Left ventricle myocardium inferior (tissue), 1 donor: ENCODE measurements around the gene RPS6KA2. TPM values are rescaled to one million over a fixed set of nuclear protein-coding genes. Genes with fewer than 3 reads are reported as not detected.

Experiments used
- DNase-seq: peaks from one replicate; pipeline ENCODE4 v3.0.0-alpha.2; 2020
- H3K27ac ChIP-seq: fragments of 200-600 bp; replicated peaks from 2 replicates; pipeline ENCODE4 v1.8.0; 2021
- H3K27me3 ChIP-seq: fragments of 200-600 bp; 2 replicates; pipeline ENCODE4 v1.8.0; 2021; ENCODE audit warnings: low read depth
- H3K36me3 ChIP-seq: fragments of 200-600 bp; 2 replicates; pipeline ENCODE4 v1.8.0; 2021
- H3K4me1 ChIP-seq: fragments of 200-600 bp; 2 replicates; pipeline ENCODE4 v1.8.0; 2021
- H3K4me3 ChIP-seq: fragments of 200-600 bp; 2 replicates; pipeline ENCODE4 v1.8.0; 2021; ENCODE audit warnings: mild to moderate bottlenecking, moderate library complexity
- H3K9me3 ChIP-seq: fragments of 200-600 bp; replicated peaks from 2 replicates; pipeline ENCODE4 v1.8.0; 2021
- CTCF ChIP-seq: fragments of 200-600 bp; IDR thresholded peaks from 2 replicates; pipeline ENCODE4 v1.8.0; 2021; ENCODE audit warnings: antibody characterized with exemption, mild to moderate bottlenecking, borderline replicate concordance
- intact Hi-C: fragments of 100-400 bp; cut with micrococcal nuclease; formaldehyde crosslinking; loops from one replicate; pipeline ENCODE4 v1.11.0; 2022
- total RNA-seq: library from RNA; stranded (reverse); fragmentation: NEBNext Ultra II Directional; extraction: Animal tissue kit (Norgen Biotek cat#: 25700); gene quantifications from one replicate; pipeline ENCODE4 v1.2.1, GENCODE V29; 2021
- donor health status: DM: no; HTN: yes; CAD: no; lungs with severe emphysema.

RPS6KA2 gene
- total RNA-seq, 1 donor from 2014 or later, result 77.2 TPM

- intact Hi-C loops, result no loop called here
- peak; percentile 34 for TF ChIP-seq CTCF
- peaks cover 61% of the 10 kb centered on the region for H3K36me3 ChIP-seq
- H3K4me3 ChIP-seq, result no peak overlapping the region
- H3K9me3 ChIP-seq, result no peaks in the 10 kb centered on the region
- DNase-seq, result peak; percentile 42
- no peaks in the 10 kb centered on the region for H3K27me3 ChIP-seq
- H3K27ac ChIP-seq, result no peak overlapping the region
- H3K4me1 ChIP-seq, result peaks cover 14% of the 10 kb centered on the region
Observed at GRCh38 chr6:166465671-166466087, 161.4 kb downstream of the RPS6KA2 start.

- Histone ChIP-seq H3K36me3 (peaks cover 57% of the 10 kb centered on the region), H3K27me3 (no peaks in the 10 kb centered on the region), H3K27ac (no peak overlapping the region), H3K9me3 (no peaks in the 10 kb centered on the region), H3K4me3 (no peak overlapping the region), H3K4me1 (peaks cover 19% of the 10 kb centered on the region)
- DNase-seq, result no peak
- intact Hi-C loops, result no loop called here
- no peak for TF ChIP-seq CTCF
Observed at GRCh38 chr6:166465003-166465399, 162.1 kb downstream of the RPS6KA2 start.

GRCh38 chr6:166464068-166465002 lies 162.7 kb downstream of the RPS6KA2 start:
- no peaks in the 10 kb centered on the region for H3K9me3 ChIP-seq
- intact Hi-C loops, result no loop called here
- no peaks in the 10 kb centered on the region for H3K27me3 ChIP-seq
- no peak overlapping the region for H3K27ac ChIP-seq
- no peak for DNase-seq
- peaks cover 53% of the 10 kb centered on the region for H3K36me3 ChIP-seq
- peaks cover 19% of the 10 kb centered on the region for H3K4me1 ChIP-seq
- H3K4me3 ChIP-seq, result no peak overlapping the region
- TF ChIP-seq CTCF, result no peak

GRCh38 chr6:166463359-166464067 lies 163.5 kb downstream of the RPS6KA2 start:
- no peak for DNase-seq
- Histone ChIP-seq H3K27ac (no peak overlapping the region), H3K4me1 (peaks cover 19% of the 10 kb centered on the region), H3K36me3 (peaks cover 55% of the 10 kb centered on the region), H3K4me3 (no peak overlapping the region), H3K27me3 (no peaks in the 10 kb centered on the region), H3K9me3 (no peaks in the 10 kb centered on the region)
- TF ChIP-seq CTCF, result no peak
- intact Hi-C loops, result no loop called here

- no peak overlapping the region for H3K4me3 ChIP-seq
- H3K9me3 ChIP-seq, result no peaks in the 10 kb centered on the region
- peaks cover 55% of the 10 kb centered on the region for H3K36me3 ChIP-seq
- H3K4me1 ChIP-seq, result peaks cover 19% of the 10 kb centered on the region
- no peak overlapping the region for H3K27ac ChIP-seq
- no peak for DNase-seq
- H3K27me3 ChIP-seq, result no peaks in the 10 kb centered on the region
- no peak for TF ChIP-seq CTCF
- intact Hi-C loops, result no loop called here
Observed at GRCh38 chr6:166462461-166463135, 164.5 kb downstream of the RPS6KA2 start.
